HTERT RPE-1 (cell line): ENCODE results near the gene MAEA.
"Not testable (repeated sequence)": the region's sequence is repeated elsewhere in the genome, so short reads cannot be mapped to it uniquely, and the experiment has no call there.

ENCODE experiments used
- in situ Hi-C: fragments of 300-500 bp; cut with MboI; formaldehyde crosslinking; loops from 4 replicates; pipeline ENCODE4 v1.14.3; 2020; ENCODE audit warnings: low sequenced_read_pairs

Gene MAEA

GRCh38 chr4:1333256-1333655, 43.6 kb downstream of the MAEA start:
- in situ Hi-C loops: no loop called here

- in situ Hi-C loops: not testable (repeated sequence)
Observed at GRCh38 chr4:1333851-1334578, 44.3 kb downstream of the MAEA start.

- in situ Hi-C loops: no loop called here
Observed at GRCh38 chr4:1334579-1334895, 44.8 kb downstream of the MAEA start.

GRCh38 chr4:1335193-1335883, 45.6 kb downstream of the MAEA start:
- in situ Hi-C loops: not testable (repeated sequence)

GRCh38 chr4:1336088-1336491, 46.4 kb downstream of the MAEA start:
- in situ Hi-C loops: no loop called here

GRCh38 chr4:1337376-1337831, 47.7 kb downstream of the MAEA start:
- in situ Hi-C loops: no loop called here

- in situ Hi-C loops: no loop called here
Observed at GRCh38 chr4:1337951-1338751, 48.5 kb downstream of the MAEA start.

GRCh38 chr4:1338752-1339414, 49.2 kb downstream of the MAEA start:
- in situ Hi-C loops: no loop called here

GRCh38 chr4:1339489-1339888, 49.8 kb downstream of the MAEA start:
- in situ Hi-C loops: no loop called here

GRCh38 chr4:1340181-1340747, 50.6 kb downstream of the MAEA start:
- in situ Hi-C loops: no loop called here

- in situ Hi-C loops: no loop called here
Observed at GRCh38 chr4:1340861-1341260, 51.2 kb downstream of the MAEA start.

- in situ Hi-C loops: no loop called here
Observed at GRCh38 chr4:1342003-1342402, 52.3 kb downstream of the MAEA start.

- in situ Hi-C loops: no loop called here
Observed at GRCh38 chr4:1344696-1345095, 55.0 kb downstream of the MAEA start.

- in situ Hi-C loops: no loop called here
Observed at GRCh38 chr4:1345903-1346780, 56.5 kb downstream of the MAEA start.

- in situ Hi-C loops: no loop called here
Observed at GRCh38 chr4:1346781-1347409, 57.2 kb downstream of the MAEA start, which contains the start of gene UVSSA. TSS of gene UVSSA (plus strand) at chr4:1347208. CDS start at chr4:1348092, 884 bp downstream.

- in situ Hi-C loops: no loop called here
Observed at GRCh38 chr4:1347410-1347864, 57.7 kb downstream of the MAEA start.

GRCh38 chr4:1348014-1348513, 58.4 kb downstream of the MAEA start:
- in situ Hi-C loops: no loop called here

- in situ Hi-C loops: no loop called here
Observed at GRCh38 chr4:1348746-1349145, 59.1 kb downstream of the MAEA start.
